ENCODE measurements around the gene NBAS. TPM values are rescaled to one million over a fixed set of nuclear protein-coding genes. Genes with fewer than 3 reads are reported as not detected.

The NBAS gene
- total and polyA plus RNA-seq, 2 of the 13 experiments (the other 11 are each of a cell fraction or from before 2014, with no cell fraction given), result 33.6 to 58.7 TPM

- TF ChIP-seq ZNF318 (CRISPR knock-in tag; IDR thresholded peaks at IDR 0.05) (no peak), ZNF768 (CRISPR knock-in tag; IDR thresholded peaks at IDR 0.05) (no peak), ZMYM3 (CRISPR knock-in tag; IDR thresholded peaks at IDR 0.05) (no peak), GATAD2A (CRISPR knock-in tag; IDR thresholded peaks at IDR 0.05) (peak; percentile 70), BCL3 (CRISPR knock-in tag; IDR thresholded peaks at IDR 0.05) (no peak), GABPB1 (CRISPR knock-in tag; IDR thresholded peaks at IDR 0.05) (no peak), FOXA1 (IDR thresholded peaks at IDR 0.05) (no peak), FOXA1 (CRISPR knock-in tag; IDR thresholded peaks at IDR 0.05) (peak; percentile 41; the same call in 1 of the 2 replicates), ZNF761 (CRISPR knock-in tag; conservative IDR thresholded peaks at IDR 0.05) (no peak), EP300 (IDR thresholded peaks at IDR 0.05; ENCODE audit: low read depth in 2 of 2, low read length in 2 of 2) (peak in 1 of 2 experiments; percentile 37; a peak in 1 of 4 replicates), EP300 (CRISPR knock-in tag; IDR thresholded peaks at IDR 0.05; ENCODE audit: borderline replicate concordance) (no peak), SP4 (CRISPR knock-in tag; IDR thresholded peaks at IDR 0.05) (no peak), ZNF407 (CRISPR knock-in tag; IDR thresholded peaks at IDR 0.05; ENCODE audit: not compliant biosample characterization) (no peak)
Measured at GRCh38 chr2:15571729-15572128, 10.6 kb upstream of the NBAS start (continued).

Data from HepG2 (cell line).